Activated naive CD8-positive, alpha-beta T cell treated with anti-CD3 and anti-CD28 coated beads, Interleukin-2, amount 10 ng/mL, durations not matched to agents 7 days and 5 days (primary cell): ENCODE measurements around the gene RAB3C. TPM values are rescaled to one million over a fixed set of nuclear protein-coding genes. Genes with fewer than 3 reads are reported as not detected.
"Not testable (repeated sequence)": the region's sequence is repeated elsewhere in the genome, so short reads cannot be mapped to it uniquely, and the experiment has no call there.

Experiments
- ATAC-seq: fragments of 150-1000 bp; cut with Tn5 transposase; one replicate; pipeline ENCODE4 v1.10.0; 2021; ENCODE audit warnings: low read depth, moderate library complexity
- POLR2A ChIA-PET: fragments of 350-600 bp; sonication (Branson Sonifier 250); formaldehyde crosslinking; loops from one replicate; lab custom pipeline; 2021; ENCODE audit warnings: antibody characterized with exemption; lab: Charles Lee
- DNase-seq: peaks from one replicate; pipeline ENCODE4 v3.0.0; 2021
- H3K27ac Mint-ChIP-seq: one replicate; pipeline ENCODE4 v1.8.0; 2022; ENCODE audit warnings: mild to moderate bottlenecking, mixed read lengths
- H3K27me3 Mint-ChIP-seq: one replicate; pipeline ENCODE4 v1.8.0; 2022; ENCODE audit warnings: mild to moderate bottlenecking, moderate library complexity, mixed read lengths
- H3K36me3 Mint-ChIP-seq: one replicate; pipeline ENCODE4 v1.8.0; 2021; ENCODE audit warnings: mild to moderate bottlenecking, mixed read lengths
- H3K4me1 Mint-ChIP-seq: one replicate; pipeline ENCODE4 v1.8.0; 2021; ENCODE audit warnings: mixed read lengths
- H3K4me3 Mint-ChIP-seq: one replicate; pipeline ENCODE4 v1.8.0; 2022; ENCODE audit warnings: mild to moderate bottlenecking, moderate library complexity, mixed read lengths
- H3K9me3 Mint-ChIP-seq: one replicate; pipeline ENCODE4 v1.8.0; 2021; ENCODE audit warnings: mixed read lengths
- total RNA-seq, 2 experiments: library from RNA; stranded (reverse); gene quantifications; one replicate each; pipeline ENCODE4 v1.2.3, GENCODE V29; 2021

RAB3C gene
- total RNA-seq, 2 experiments from 2014 or later: not detected

DNA sequence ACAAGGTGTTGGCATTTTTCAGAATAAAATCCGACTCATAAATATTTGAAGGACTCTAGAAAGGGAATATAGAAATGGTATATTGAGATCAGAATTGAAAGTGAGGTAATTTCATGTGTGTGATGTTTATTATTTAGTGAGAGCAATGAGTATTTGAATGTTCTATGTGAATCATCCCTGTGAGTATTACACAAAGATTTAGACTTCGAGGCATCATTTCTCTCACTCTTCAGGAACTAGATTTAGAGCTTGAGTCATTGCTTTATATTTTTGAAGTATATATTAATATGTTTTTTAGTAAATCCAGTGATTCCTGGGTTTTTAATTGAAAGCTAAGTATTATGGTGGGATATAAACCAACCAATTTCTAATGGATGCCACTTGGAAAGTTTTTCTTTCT is 91.2 kb downstream of the RAB3C start:
- ATAC-seq (no peak), DNase-seq (no peak)
- POLR2A ChIA-PET: no interaction called here
- Mint-ChIP-seq H3K9me3 (no peaks in the 10 kb centered on the region), H3K4me3 (no peak overlapping the region), H3K27me3 (no peaks in the 10 kb centered on the region), H3K4me1 (no peaks in the 10 kb centered on the region), H3K27ac (no peak overlapping the region), H3K36me3 (no peaks in the 10 kb centered on the region)

DNA sequence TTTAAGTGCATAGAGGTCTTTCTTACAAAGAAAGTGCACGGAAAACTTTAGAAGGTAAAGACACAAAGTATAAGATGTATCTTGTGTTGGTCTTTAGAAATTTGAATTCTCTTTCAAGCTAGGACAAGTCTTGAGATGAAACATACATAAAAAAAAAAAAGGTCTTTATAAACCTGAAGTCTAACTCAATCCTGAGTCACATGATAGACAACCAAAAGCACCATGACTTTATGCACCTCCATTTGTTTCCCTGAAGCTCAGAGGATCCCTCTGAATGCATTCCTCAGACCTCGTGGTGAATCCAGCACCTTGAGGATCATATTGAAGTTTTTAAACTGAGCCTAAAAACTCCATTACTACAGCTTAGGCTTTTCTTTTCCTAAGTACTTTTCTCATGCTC is 91.8 kb downstream of the RAB3C start:
- POLR2A ChIA-PET: no interaction called here
- no peak for ATAC-seq
- H3K36me3 Mint-ChIP-seq: no peaks in the 10 kb centered on the region
- H3K9me3 Mint-ChIP-seq: no peaks in the 10 kb centered on the region
- DNase-seq: no peak
- no peaks in the 10 kb centered on the region for H3K4me1 Mint-ChIP-seq
- H3K4me3 Mint-ChIP-seq: no peak overlapping the region
- H3K27ac Mint-ChIP-seq: no peak overlapping the region
- H3K27me3 Mint-ChIP-seq: no peaks in the 10 kb centered on the region

DNA sequence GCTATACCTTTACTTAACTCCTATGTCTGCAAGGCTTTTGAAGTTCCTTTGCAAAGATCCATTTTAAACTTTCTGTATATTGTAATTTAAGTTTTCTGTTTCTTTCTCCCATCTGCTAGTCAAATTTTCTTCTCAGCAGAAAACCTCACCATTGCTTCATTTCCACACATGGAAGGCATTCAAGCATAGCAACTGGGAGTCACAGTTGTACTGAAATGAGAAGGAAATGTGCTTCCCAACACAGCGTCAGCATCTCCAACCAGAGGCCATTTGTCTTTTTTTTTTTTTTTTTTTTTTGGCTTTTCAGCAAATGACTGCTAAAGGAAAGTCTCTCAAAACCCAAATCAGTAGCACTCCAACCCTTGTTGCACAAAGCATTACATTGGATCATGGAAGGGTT is 92.5 kb downstream of the RAB3C start:
- DNase-seq (no peak), ATAC-seq (no peak)
- Mint-ChIP-seq H3K36me3 (no peaks in the 10 kb centered on the region), H3K4me3 (no peak overlapping the region), H3K27ac (no peak overlapping the region), H3K27me3 (no peaks in the 10 kb centered on the region), H3K9me3 (no peaks in the 10 kb centered on the region), H3K4me1 (no peaks in the 10 kb centered on the region)
- POLR2A ChIA-PET: no interaction called here

DNA sequence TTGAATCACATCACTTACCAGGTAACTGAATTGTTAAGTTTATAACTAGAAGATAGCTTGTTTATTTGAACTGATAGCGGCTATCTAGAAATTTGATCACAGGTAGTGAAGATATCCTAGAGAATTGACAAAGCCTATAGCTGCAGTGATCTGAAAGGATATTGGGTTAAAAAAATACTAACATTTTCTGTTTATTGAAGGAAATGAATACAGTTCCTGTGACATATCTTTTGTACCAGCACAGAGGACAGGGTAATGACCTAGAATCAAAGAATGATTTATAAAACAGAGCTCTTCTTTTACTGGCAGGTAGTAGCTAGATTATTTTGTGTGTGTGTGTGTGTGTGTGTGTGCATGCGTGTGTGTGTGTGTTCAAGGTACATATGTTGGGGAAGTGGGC is 94.8 kb downstream of the RAB3C start:
- Mint-ChIP-seq H3K27me3 (no peaks in the 10 kb centered on the region), H3K4me1 (no peaks in the 10 kb centered on the region), H3K27ac (no peak overlapping the region), H3K9me3 (no peaks in the 10 kb centered on the region), H3K4me3 (no peak overlapping the region), H3K36me3 (no peaks in the 10 kb centered on the region)
- POLR2A ChIA-PET: interaction anchor here (0.7 kb wide), 1 partner anchor 102 kb away, joined by 3 read pairs; no protein-coding TSS in a partner anchor
- DNase-seq: no peak
- ATAC-seq: no peak

DNA sequence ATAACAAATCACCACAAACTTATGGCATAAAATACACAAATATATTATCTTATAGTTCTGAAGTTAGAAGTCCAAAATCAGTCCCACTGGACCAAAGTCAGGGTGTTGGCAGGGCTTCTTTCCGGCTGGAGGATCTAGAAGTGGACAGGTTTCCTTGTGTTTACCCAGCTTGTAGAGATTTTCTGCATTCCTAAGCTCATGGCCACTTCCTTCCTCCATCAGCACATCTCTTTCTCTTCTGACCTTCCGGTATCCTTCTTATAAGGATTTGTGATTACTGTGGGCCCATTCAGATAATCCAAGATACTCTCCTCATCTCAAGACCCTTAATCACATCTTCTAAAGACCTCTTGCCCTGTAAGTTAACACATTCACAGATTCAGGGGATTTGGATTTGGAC is 97.6 kb downstream of the RAB3C start:
- Mint-ChIP-seq H3K4me1 (no peaks in the 10 kb centered on the region), H3K27me3 (no peaks in the 10 kb centered on the region), H3K4me3 (no peak overlapping the region), H3K27ac (no peak overlapping the region), H3K9me3 (no peaks in the 10 kb centered on the region), H3K36me3 (no peaks in the 10 kb centered on the region)
- DNase-seq: no peak
- no peak for ATAC-seq
- POLR2A ChIA-PET: no interaction called here

DNA sequence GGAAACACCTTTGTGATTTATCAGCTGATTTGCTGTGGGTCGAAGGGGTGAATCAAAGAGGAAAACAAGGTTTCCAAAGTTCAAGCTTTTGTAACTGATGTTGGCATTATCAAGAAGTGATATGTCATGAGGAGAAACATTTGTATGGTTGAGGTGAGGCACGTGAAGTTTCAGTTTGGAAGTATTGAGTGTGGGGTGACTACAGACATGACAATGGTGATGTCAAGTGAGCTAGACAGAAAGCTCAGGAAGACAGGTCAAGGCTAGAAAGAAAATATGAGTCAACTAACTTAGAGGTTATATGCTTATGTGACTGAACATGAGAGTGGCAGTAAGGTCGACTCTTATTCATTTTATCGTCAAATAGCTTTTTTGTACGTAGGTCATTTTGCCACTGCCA is 99.1 kb downstream of the RAB3C start:
- Mint-ChIP-seq H3K9me3 (no peaks in the 10 kb centered on the region), H3K27ac (no peak overlapping the region), H3K4me1 (no peaks in the 10 kb centered on the region), H3K4me3 (no peak overlapping the region), H3K36me3 (no peaks in the 10 kb centered on the region), H3K27me3 (no peaks in the 10 kb centered on the region)
- POLR2A ChIA-PET: no interaction called here
- no peak for ATAC-seq
- no peak for DNase-seq

DNA sequence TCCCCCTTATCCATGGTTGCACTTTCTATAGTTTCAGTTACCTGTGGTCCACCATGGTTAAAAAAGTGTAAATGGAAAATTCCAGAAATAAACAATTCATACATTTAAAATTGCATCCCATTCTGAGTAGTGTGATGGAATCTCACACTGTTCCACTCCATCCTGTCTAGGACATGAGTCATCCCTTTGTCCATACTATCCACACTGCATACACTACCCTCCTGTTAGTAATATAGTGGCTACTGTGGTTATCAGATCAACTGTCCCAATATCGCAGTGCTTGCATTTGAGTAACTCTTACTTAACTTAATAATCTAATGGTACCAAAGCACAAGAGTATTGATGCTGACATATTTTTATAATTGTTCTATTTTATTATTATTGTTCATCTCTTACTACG is 100.7 kb downstream of the RAB3C start:
- H3K4me1 Mint-ChIP-seq: no peaks in the 10 kb centered on the region
- no peaks in the 10 kb centered on the region for H3K9me3 Mint-ChIP-seq
- H3K4me3 Mint-ChIP-seq: no peak overlapping the region
- no peak for DNase-seq
- no peak overlapping the region for H3K27ac Mint-ChIP-seq
- H3K27me3 Mint-ChIP-seq: no peaks in the 10 kb centered on the region
- POLR2A ChIA-PET: no interaction called here
- ATAC-seq: no peak
- H3K36me3 Mint-ChIP-seq: no peaks in the 10 kb centered on the region

DNA sequence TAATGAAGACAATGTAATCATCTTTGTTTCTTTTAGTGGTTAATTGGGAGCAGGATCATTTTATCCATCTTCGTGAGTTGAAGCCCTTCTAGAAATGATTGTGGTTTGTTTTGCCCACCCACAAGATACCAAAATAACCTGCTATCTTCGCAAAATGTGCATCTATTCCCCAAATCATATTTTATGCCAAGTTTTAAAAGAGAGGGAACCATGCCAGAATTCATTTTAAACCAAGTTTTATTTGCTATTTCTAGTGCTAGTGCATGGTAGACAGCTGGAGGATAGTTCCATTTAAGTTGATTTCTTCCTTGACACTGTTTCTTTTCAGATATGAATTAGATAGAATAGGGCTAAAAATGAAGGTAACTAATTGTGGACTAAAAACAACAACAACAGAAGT is 104.2 kb downstream of the RAB3C start:
- POLR2A ChIA-PET: no interaction called here
- Mint-ChIP-seq H3K9me3 (no peaks in the 10 kb centered on the region), H3K4me3 (no peak overlapping the region), H3K36me3 (no peaks in the 10 kb centered on the region), H3K27ac (no peak overlapping the region), H3K4me1 (no peaks in the 10 kb centered on the region), H3K27me3 (no peaks in the 10 kb centered on the region)
- ATAC-seq (no peak), DNase-seq (no peak)

DNA sequence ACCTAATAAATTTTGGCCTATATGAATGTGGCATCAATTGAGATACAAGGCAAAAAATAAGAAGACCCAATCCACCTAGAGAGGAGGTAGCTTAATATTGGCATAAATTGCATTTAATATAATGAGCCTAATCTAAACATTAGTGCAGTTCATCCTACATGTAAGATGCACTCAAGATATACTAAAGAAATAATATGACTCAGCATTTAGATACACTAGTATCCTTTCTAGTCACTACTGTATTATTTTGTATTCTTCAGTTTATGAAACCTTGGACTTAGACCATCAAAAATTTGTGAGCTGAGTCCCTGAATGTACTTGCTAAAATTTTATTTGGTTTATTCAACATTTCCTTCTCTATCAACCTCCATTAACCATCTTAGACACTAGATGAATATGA is 104.7 kb downstream of the RAB3C start:
- Mint-ChIP-seq H3K4me1 (no peaks in the 10 kb centered on the region), H3K4me3 (no peak overlapping the region), H3K36me3 (no peaks in the 10 kb centered on the region), H3K9me3 (no peaks in the 10 kb centered on the region), H3K27me3 (no peaks in the 10 kb centered on the region), H3K27ac (no peak overlapping the region)
- POLR2A ChIA-PET: no interaction called here
- ATAC-seq: no peak
- DNase-seq: no peak

DNA sequence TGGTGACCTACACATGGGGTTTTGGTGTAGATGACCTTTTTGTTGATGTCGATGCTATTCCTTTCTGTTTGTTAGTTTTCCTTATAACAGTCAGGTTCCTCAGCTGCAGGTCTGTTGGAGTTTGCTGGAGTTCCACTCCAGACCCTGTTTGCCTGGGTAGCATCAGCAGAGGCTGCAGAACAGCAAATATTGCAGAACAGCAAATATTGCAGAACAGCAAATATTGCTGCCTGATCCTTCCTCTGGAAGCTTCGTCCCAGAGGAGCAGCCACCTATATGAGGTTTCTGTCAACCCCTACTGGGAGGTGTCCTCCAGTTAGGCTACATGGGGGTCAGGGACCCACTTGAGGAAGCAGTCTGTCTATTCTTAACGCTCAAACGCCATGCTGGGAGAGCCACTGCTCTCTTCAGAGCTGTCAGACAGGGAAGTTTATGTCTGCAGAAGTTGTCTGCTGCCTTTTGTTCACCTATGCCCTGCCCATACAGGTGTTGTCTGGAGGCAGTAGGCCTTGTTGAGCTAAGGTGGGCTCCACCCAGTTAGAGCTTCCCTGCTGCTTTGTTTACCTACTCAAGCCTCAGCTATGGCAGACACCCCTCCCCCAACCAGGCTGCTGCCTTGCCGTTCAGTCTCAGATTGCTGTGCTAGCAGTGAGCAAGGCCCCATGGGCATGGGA is 116.3 kb downstream of the RAB3C start:
- H3K4me1 Mint-ChIP-seq, H3K27ac Mint-ChIP-seq, DNase-seq, H3K27me3 Mint-ChIP-seq, H3K36me3 Mint-ChIP-seq, H3K4me3 Mint-ChIP-seq, POLR2A ChIA-PET, H3K9me3 Mint-ChIP-seq, ATAC-seq: not testable (repeated sequence)

DNA sequence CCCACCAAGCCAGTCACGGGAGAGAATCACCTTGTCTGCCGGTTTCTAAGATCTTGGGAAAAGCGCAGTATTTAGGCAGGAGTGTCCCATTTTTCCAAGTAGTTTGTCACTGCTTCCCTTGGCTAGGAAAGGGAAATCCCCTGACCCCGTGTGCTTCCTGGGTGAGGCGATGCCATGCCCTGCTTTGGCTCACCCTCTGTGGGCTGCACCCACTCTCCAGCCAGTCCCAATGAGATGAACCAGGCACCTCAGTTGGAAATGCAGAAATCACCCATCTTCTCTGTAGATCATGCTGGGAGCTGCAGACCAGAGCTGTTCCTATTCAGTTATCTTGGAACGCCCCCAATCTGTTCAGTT is 116.9 kb downstream of the RAB3C start:
- POLR2A ChIA-PET: no interaction called here
- Mint-ChIP-seq H3K4me3 (no peak overlapping the region), H3K4me1 (no peaks in the 10 kb centered on the region), H3K9me3 (peaks cover 4% of the 10 kb centered on the region), H3K27ac (no peak overlapping the region), H3K27me3 (no peaks in the 10 kb centered on the region), H3K36me3 (no peaks in the 10 kb centered on the region)
- DNase-seq (no peak), ATAC-seq (no peak)

DNA sequence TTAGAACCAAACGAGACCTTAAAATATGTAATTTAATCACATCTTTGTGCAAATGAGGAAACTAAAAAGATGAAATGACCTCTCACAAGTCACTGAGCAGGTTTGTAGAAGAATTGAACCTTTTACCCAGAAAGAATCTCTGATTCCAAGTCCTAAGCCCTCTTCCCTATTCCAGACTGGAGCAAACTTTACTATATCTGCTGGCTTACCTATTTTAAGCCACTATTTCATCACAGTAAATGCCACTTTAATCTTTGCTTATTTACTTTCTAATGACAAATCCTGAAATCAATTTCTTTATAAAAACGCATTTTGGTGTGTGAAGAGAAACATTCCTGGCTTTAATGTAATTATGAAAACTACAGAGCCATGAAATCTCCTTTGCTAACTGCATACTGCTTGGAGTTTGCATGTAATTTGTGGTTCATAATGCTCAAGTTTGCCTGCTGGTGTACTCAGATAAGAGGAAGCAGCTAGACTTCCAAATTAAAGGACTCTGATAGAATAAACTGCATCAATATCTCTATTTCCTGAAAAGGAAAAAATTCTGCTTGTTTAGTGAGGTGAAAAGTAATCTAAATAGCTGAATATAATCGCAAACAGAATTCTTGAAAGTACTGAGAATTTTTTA is 121.2 kb downstream of the RAB3C start:
- Mint-ChIP-seq H3K36me3 (no peaks in the 10 kb centered on the region), H3K27ac (no peak overlapping the region), H3K4me3 (no peak overlapping the region), H3K9me3 (no peaks in the 10 kb centered on the region), H3K27me3 (peaks cover 3% of the 10 kb centered on the region), H3K4me1 (no peaks in the 10 kb centered on the region)
- DNase-seq (no peak), ATAC-seq (no peak)
- POLR2A ChIA-PET: no interaction called here

DNA sequence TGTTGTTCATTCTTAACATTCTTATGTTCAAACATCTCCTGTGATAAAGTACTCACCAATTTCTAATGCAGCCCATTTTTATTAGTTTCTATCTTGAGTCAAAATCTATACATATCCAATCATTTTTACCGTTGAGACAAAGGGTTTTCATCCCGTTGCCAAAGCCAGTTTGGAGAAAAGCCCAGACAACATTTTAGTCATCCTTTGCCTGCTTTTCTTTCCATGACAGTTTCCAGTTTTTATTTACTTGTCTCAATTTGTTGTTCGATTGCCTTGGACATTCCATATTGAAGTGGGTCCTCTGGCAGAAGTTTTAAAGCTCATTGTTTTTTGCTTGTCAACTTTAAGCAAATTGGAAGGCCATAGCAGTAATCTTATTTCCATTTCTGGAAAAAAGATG is 123.9 kb downstream of the RAB3C start:
- ATAC-seq (no peak), DNase-seq (no peak)
- Mint-ChIP-seq H3K9me3 (no peaks in the 10 kb centered on the region), H3K27me3 (peaks cover 3% of the 10 kb centered on the region), H3K27ac (no peak overlapping the region), H3K4me3 (no peak overlapping the region), H3K36me3 (no peaks in the 10 kb centered on the region), H3K4me1 (no peaks in the 10 kb centered on the region)
- POLR2A ChIA-PET: no interaction called here

DNA sequence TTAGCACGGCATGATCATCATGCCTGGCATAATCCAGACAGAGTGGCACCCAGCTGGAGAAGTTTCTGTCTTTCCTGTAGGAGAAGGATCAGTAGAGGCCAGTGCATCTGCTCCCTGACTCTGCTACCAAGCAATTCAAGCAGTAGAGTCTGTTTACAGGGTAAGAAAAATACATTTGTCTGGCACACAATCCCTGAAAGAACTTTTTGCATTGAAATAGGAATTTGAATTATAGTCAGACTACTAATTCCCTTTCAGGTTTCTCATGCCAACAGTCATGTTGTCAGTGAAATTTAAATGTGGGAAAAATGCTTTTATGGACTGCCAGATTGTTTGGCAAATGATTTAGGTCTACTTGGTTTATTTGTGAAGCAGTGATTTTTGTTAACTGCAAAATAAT is 125.6 kb downstream of the RAB3C start:
- DNase-seq (no peak), ATAC-seq (no peak)
- Mint-ChIP-seq H3K4me1 (no peaks in the 10 kb centered on the region), H3K4me3 (no peak overlapping the region), H3K36me3 (no peaks in the 10 kb centered on the region), H3K9me3 (no peaks in the 10 kb centered on the region), H3K27ac (no peak overlapping the region), H3K27me3 (peaks cover 4% of the 10 kb centered on the region)
- POLR2A ChIA-PET: no interaction called here
